HEK293 (cell line): Measurements from ENCODE around the gene RHEX.
"Not testable (repeated sequence)": the region's sequence is repeated elsewhere in the genome, so short reads cannot be mapped to it uniquely, and the experiment has no call there.

Experiments used
- CTCF ChIP-seq: fragments of 450-650 bp; formaldehyde crosslinking; IDR thresholded peaks from 2 replicates; pipeline ENCODE4 v1.5.1; 2016; ENCODE audit warnings: missing biosample characterization, missing genetic modification characterization
- REST ChIP-seq: fragments of 450-650 bp; formaldehyde crosslinking; IDR thresholded peaks from 2 replicates; pipeline ENCODE4 v1.5.1; 2016; ENCODE audit warnings: missing biosample characterization, missing genetic modification characterization
- SP7 ChIP-seq: fragments of 450-650 bp; formaldehyde crosslinking; IDR thresholded peaks from 2 replicates; pipeline ENCODE4 v1.5.1; 2016; ENCODE audit warnings: missing biosample characterization, missing genetic modification characterization
- TSHZ1 ChIP-seq: fragments of 450-650 bp; formaldehyde crosslinking; IDR thresholded peaks from 2 replicates; pipeline ENCODE4 v1.5.1; 2016; ENCODE audit warnings: missing biosample characterization, missing genetic modification characterization, borderline replicate concordance
- ZBTB21 ChIP-seq: fragments of 450-650 bp; formaldehyde crosslinking; IDR thresholded peaks from 2 replicates; pipeline ENCODE4 v1.5.1; 2017; ENCODE audit warnings: missing biosample characterization, missing genetic modification characterization
- ZEB2 ChIP-seq: fragments of 450-650 bp; formaldehyde crosslinking; IDR thresholded peaks from 2 replicates; pipeline ENCODE4 v1.5.1; 2016; ENCODE audit warnings: missing biosample characterization, missing genetic modification characterization
- ZNF133 ChIP-seq: fragments of 450-650 bp; formaldehyde crosslinking; IDR thresholded peaks from 2 replicates; pipeline ENCODE4 v1.5.1; 2016; ENCODE audit warnings: missing biosample characterization, missing genetic modification characterization
- ZNF362 ChIP-seq: fragments of 450-650 bp; formaldehyde crosslinking; IDR thresholded peaks from 2 replicates; pipeline ENCODE4 v1.5.1; 2016; ENCODE audit warnings: missing biosample characterization, missing genetic modification characterization
- ZNF423 ChIP-seq: fragments of 450-650 bp; formaldehyde crosslinking; IDR thresholded peaks from 2 replicates; pipeline ENCODE4 v1.5.1; 2016; ENCODE audit warnings: missing biosample characterization, missing genetic modification characterization
- ZNF473 ChIP-seq: fragments of 450-650 bp; formaldehyde crosslinking; IDR thresholded peaks from 2 replicates; pipeline ENCODE4 v1.5.1; 2017; ENCODE audit warnings: missing biosample characterization, missing genetic modification characterization
- ZNF48 ChIP-seq: fragments of 450-650 bp; formaldehyde crosslinking; IDR thresholded peaks from 2 replicates; pipeline ENCODE4 v1.5.1; 2016; ENCODE audit warnings: missing biosample characterization, missing genetic modification characterization
- ZNF830 ChIP-seq: fragments of 450-650 bp; IDR thresholded peaks from 2 replicates; pipeline ENCODE4 v1.5.0; 2018; ENCODE audit warnings: missing biosample characterization, missing genetic modification characterization, low read depth, mild to moderate bottlenecking, moderate library complexity
- TF ChIP-seq, protein P1 (sequence below): fragments of 450-650 bp; formaldehyde crosslinking; IDR thresholded peaks from 2 replicates; pipeline ENCODE4 v1.5.1; 2016; ENCODE audit warnings: missing biosample characterization, missing genetic modification characterization

DNA sequence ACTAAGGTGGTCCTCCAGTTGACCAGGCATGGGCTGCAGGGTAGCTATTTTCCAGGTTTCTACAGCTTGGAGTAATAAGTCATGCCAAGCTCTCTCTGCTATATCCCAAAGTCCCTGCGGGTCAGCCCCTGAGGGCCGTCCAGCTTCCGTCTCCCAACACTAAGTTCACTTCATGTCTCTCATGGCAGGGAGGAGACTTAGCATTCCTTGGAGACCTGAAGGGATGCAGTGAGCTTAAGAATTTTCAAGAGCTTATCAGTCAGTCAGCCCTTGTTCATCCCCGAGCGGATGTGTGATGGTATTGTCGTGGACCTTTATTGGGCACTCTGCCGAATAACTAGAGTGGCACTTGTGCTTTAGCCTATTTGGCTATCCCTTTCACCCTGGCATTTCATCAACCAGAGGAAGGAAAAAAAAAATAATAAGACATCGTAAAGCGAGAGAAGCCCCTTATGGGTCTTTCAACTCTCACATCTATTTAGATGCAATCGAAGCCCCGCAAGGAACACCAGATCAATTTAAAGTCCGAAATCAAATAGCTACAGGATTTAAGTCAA lies 2.2 kb downstream of the RHEX start:
- not testable (repeated sequence) for TF ChIP-seq CTCF (tag by site-specific recombination); ZBTB21 (tag by site-specific recombination); SP7 (tag by site-specific recombination); ZNF48 (tag by site-specific recombination); ZNF423; REST (tag by site-specific recombination); ZEB2; ZNF473 (tag by site-specific recombination); ZNF133; ZNF830 (tag by site-specific recombination); TSHZ1; ZNF362
- TF ChIP-seq, protein P1, sequence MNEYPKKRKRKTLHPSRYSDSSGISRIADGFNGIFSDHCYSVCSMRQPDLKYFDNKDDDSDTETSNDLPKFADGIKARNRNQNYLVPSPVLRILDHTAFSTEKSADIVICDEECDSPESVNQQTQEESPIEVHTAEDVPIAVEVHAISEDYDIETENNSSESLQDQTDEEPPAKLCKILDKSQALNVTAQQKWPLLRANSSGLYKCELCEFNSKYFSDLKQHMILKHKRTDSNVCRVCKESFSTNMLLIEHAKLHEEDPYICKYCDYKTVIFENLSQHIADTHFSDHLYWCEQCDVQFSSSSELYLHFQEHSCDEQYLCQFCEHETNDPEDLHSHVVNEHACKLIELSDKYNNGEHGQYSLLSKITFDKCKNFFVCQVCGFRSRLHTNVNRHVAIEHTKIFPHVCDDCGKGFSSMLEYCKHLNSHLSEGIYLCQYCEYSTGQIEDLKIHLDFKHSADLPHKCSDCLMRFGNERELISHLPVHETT (tag by site-specific recombination) = not testable (repeated sequence)
